Panc1 (cell line): Measurements from ENCODE around the gene SCRN1.

Experiments used
- POLR2AphosphoS5 ChIP-seq: IDR thresholded peaks from 2 replicates; pipeline ENCODE4 v1.6.1; 2012; ENCODE audit warnings: mild to moderate bottlenecking, low read depth, low read length, moderate library complexity
- SIN3A ChIP-seq: IDR thresholded peaks from 2 replicates; pipeline ENCODE4 v1.6.1; 2012; ENCODE audit warnings: low read depth, mild to moderate bottlenecking, low read length, moderate library complexity, borderline replicate concordance; ENCODE audit not compliant: insufficient read depth
- TCF7L2 ChIP-seq: IDR thresholded peaks from 2 replicates; pipeline ENCODE4 v1.6.1; 2011; ENCODE audit warnings: mild to moderate bottlenecking, low read depth, low read length, inconsistent platforms
- TF ChIP-seq, protein P1 (sequence below): fragments of 450-650 bp; IDR thresholded peaks from 2 replicates; pipeline ENCODE4 v1.5.1; 2017; ENCODE audit warnings: mild to moderate bottlenecking
- TF ChIP-seq, protein P2 (sequence below), 2 experiments: IDR thresholded peaks; 2 replicates each; pipeline ENCODE4 v1.6.1; 2011 to 2012; ENCODE audit warnings: low read depth in 2 of 2, control low read depth in 1 of 2, low read length in 1 of 2, mild to moderate bottlenecking in 1 of 2, moderate library complexity in 1 of 2; ENCODE audit not compliant: insufficient read depth in 1 of 2

DNA sequence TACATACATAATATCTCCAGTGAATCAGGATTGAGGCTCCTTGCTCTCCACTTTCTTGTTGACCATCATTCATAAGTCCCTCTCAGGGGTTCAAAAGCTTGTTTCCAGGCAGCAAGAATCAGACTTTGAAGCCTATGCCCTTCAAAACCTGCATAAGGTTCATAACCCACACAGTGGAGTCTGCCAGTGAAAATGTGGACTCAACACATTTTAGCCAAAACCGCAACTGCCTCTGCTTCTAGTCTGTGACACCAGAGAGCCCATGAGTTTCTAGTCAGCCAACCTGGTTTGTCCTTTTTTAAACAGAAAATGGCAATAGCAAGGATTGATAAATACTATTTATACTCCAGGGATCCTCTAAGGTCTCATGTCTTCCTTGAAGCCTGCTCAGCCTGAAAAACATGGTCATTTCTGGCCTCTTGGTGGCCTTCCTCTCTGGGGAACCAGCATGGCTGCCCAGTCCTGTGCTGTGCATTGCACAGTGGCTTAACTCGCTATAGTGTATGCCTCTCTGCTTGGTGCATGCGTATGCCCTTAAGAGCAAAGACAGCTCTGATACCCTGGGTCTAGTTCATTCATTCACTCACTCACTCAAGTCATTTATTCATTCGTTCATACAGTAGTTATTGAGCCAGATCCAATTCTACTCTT lies 115.8 kb downstream of the SCRN1 start:
- TF ChIP-seq, protein P1, sequence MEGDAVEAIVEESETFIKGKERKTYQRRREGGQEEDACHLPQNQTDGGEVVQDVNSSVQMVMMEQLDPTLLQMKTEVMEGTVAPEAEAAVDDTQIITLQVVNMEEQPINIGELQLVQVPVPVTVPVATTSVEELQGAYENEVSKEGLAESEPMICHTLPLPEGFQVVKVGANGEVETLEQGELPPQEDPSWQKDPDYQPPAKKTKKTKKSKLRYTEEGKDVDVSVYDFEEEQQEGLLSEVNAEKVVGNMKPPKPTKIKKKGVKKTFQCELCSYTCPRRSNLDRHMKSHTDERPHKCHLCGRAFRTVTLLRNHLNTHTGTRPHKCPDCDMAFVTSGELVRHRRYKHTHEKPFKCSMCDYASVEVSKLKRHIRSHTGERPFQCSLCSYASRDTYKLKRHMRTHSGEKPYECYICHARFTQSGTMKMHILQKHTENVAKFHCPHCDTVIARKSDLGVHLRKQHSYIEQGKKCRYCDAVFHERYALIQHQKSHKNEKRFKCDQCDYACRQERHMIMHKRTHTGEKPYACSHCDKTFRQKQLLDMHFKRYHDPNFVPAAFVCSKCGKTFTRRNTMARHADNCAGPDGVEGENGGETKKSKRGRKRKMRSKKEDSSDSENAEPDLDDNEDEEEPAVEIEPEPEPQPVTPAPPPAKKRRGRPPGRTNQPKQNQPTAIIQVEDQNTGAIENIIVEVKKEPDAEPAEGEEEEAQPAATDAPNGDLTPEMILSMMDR, result no peak
- TF ChIP-seq SIN3A, result no peak
- TF ChIP-seq TCF7L2, result no peak
- no peak for TF ChIP-seq POLR2AphosphoS5
- TF ChIP-seq, protein P2, sequence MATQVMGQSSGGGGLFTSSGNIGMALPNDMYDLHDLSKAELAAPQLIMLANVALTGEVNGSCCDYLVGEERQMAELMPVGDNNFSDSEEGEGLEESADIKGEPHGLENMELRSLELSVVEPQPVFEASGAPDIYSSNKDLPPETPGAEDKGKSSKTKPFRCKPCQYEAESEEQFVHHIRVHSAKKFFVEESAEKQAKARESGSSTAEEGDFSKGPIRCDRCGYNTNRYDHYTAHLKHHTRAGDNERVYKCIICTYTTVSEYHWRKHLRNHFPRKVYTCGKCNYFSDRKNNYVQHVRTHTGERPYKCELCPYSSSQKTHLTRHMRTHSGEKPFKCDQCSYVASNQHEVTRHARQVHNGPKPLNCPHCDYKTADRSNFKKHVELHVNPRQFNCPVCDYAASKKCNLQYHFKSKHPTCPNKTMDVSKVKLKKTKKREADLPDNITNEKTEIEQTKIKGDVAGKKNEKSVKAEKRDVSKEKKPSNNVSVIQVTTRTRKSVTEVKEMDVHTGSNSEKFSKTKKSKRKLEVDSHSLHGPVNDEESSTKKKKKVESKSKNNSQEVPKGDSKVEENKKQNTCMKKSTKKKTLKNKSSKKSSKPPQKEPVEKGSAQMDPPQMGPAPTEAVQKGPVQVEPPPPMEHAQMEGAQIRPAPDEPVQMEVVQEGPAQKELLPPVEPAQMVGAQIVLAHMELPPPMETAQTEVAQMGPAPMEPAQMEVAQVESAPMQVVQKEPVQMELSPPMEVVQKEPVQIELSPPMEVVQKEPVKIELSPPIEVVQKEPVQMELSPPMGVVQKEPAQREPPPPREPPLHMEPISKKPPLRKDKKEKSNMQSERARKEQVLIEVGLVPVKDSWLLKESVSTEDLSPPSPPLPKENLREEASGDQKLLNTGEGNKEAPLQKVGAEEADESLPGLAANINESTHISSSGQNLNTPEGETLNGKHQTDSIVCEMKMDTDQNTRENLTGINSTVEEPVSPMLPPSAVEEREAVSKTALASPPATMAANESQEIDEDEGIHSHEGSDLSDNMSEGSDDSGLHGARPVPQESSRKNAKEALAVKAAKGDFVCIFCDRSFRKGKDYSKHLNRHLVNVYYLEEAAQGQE (IDR thresholded peaks at IDR 0.05; ENCODE audit: insufficient read depth in 1 of 2, low read depth in 2 of 2, low read length in 1 of 2), result no peak
